ENCODE measurements around the gene MT1B. TPM values are rescaled to one million over a fixed set of nuclear protein-coding genes. Genes with fewer than 3 reads are reported as not detected.
A peak's percentile ranks its signal among the peaks of the same experiment; 100 is the strongest.

The MT1B gene
- total and polyA plus RNA-seq, 7 experiments from 2014 or later = not detected

DNA sequence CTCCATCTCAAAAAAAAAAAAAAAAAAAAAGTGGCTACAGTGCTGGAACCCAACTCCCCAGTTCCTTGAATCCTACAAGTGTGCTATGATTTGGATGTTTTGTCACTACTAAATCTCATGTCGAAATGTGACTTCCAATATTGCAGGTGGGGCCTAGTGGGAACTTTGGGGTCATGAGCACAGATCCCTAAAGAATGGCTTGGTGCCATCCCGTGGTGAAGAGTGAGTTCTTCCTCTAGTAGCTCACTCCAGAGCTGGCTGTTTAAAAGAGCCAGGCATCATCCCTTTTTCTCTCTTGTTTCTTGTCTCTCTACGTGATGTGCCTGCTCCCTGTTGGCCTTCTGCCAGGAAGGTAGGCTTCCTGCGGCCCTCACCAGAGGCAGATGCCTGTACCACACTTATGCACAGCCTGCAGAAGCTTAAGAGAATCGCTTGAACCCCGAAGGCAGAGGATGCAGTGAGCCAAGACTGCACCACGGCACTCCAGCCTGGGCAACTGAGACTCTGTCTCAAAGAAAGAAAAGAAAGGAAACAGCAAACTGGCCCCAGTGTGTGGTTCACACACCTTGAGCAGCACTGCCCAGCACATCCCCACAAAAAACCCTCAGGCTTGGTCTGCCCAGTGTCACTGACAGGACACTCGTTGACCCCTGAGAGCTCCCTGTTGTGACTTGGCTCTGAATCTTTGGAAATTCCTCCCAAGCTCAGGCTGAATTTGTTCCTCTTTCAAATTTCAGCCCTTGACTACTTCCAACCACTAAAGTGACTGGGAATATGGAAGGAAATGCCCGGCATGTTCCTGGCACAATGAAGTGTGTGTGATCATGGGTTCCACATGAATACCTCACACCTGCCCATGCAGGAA, 23.0 kb upstream of the MT1B start:
- Mint-ChIP-seq H3K4me3 (no peak overlapping the region), H3K27ac (no peak overlapping the region)

DNA sequence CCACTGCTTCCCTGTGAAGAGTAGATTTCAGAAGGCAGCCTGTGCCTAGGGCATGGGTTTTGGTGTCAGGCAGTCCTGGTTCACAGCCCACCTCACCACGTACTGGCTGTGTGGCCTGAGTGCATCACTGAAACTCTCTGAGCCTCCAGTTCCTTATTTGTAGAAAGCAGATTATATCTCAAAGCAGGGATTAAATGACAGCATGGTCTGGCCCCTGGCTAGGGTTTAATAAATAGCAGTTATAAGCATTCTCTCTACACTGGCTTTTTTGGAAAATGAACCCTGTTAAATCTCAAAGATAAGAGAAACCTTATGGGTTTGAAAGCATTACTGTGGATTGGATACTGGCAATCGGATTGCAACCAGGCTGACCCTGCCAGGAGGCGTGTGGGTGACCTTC, 22.2 kb upstream of the MT1B start:
- Mint-ChIP-seq H3K36me3 (peaks cover 0 to 4% (median 0%) of the 10 kb centered on the region in 5 donors), H3K9me3 (peaks cover 0 to 2% (median 0%) of the 10 kb centered on the region in 11 donors), H3K27ac (no peak overlapping the region), H3K4me1 (peaks cover 15 to 36% (median 23%) of the 10 kb centered on the region in 7 donors), H3K4me3 (no peak overlapping the region), H3K27me3 (peaks cover 41 to 50% (median 48%) of the 10 kb centered on the region in 5 donors)
- H3K27ac ChIP-seq (ENCODE audit: low read depth, low read length) = no peak overlapping the region
- peaks cover 4 to 14% of the 10 kb centered on the region in 2 donors for H3K4me1 ChIP-seq (ENCODE audit: control insufficient read depth in 2 of 2, insufficient read depth in 2 of 2, low read length in 2 of 2)
- H3K4me3 ChIP-seq (ENCODE audit: low read length) = no peak overlapping the region
- H3K27me3 ChIP-seq (ENCODE audit: control insufficient read depth in 2 of 2, insufficient read depth in 2 of 2, low read length in 2 of 2) = peaks cover 3 to 19% of the 10 kb centered on the region in 2 donors
- no peaks in the 10 kb centered on the region for H3K9me3 ChIP-seq (ENCODE audit: control insufficient read depth in 2 of 3, low read length in 3 of 3)
- intact Hi-C loops (cut with micrococcal nuclease) = loop anchor here in 1 of 2 donors (5.0 kb wide), 1 partner anchor 52 kb away; no protein-coding TSS in a partner anchor
- H3K36me3 ChIP-seq (ENCODE audit: control insufficient read depth in 2 of 3, insufficient read depth in 3 of 3, low read length in 3 of 3) = no peaks in the 10 kb centered on the region
- ChIA-PET CTCF (interaction anchor here (0.6 kb wide), 1 partner anchor 77 kb away, joined by 3 read pairs; no protein-coding TSS in a partner anchor), POLR2A (no interaction called here)
- ATAC-seq = no peak
- DNase-seq = no peak

More for the DNA sequence above, 23.0 kb upstream of the MT1B start:
- H3K4me1 Mint-ChIP-seq = peaks cover 15 to 35% (median 23%) of the 10 kb centered on the region in 7 donors
- intact Hi-C loops (cut with micrococcal nuclease) = loop anchor here in 1 of 2 donors (5.0 kb wide), 1 partner anchor 51 kb away; no protein-coding TSS in a partner anchor
- POLR2A ChIA-PET = no interaction called here
- Histone ChIP-seq H3K27ac (ENCODE audit: low read depth, low read length) (no peak overlapping the region), H3K9me3 (ENCODE audit: control insufficient read depth in 2 of 3, low read length in 3 of 3) (no peaks in the 10 kb centered on the region), H3K4me3 (ENCODE audit: low read length) (no peak overlapping the region), H3K4me1 (ENCODE audit: control insufficient read depth in 2 of 2, insufficient read depth in 2 of 2, low read length in 2 of 2) (peaks cover 4 to 13% of the 10 kb centered on the region in 2 donors), H3K27me3 (ENCODE audit: control insufficient read depth in 2 of 2, insufficient read depth in 2 of 2, low read length in 2 of 2) (peaks cover 0 to 15% of the 10 kb centered on the region in 2 donors), H3K36me3 (ENCODE audit: control insufficient read depth in 2 of 3, insufficient read depth in 3 of 3, low read length in 3 of 3) (no peaks in the 10 kb centered on the region)
- CTCF ChIA-PET = interaction anchor here (0.6 kb wide), 2 partner anchors 24 to 78 kb away, joined by 3 to 5 read pairs; no protein-coding TSS in a partner anchor
- peaks cover 0 to 2% (median 0%) of the 10 kb centered on the region in 11 donors for H3K9me3 Mint-ChIP-seq
- H3K36me3 Mint-ChIP-seq = peaks cover 0 to 4% (median 0%) of the 10 kb centered on the region in 5 donors
- ATAC-seq (no peak), DNase-seq (no peak)
- H3K27me3 Mint-ChIP-seq = peaks cover 34 to 41% (median 40%) of the 10 kb centered on the region in 5 donors

DNA sequence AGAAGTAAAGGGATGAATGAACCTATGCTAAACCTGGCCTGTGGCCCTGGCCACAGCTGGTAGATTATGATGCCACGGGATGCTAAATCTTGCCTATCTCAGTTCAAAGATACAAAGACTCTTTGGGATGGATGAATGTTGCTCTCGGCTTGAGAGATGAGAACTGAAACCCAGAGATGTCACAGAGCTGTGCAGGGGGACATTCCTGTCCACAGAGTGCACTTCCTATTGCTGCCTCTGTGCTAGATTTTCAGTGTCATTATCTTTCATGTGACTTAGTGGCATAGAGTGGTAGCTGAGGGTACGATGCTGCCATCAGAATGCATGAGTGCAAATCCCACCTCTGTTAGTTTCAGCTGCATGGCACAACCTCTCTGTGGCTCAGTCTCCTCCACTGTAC, 21.6 kb upstream of the MT1B start:
- ATAC-seq (peak; percentile 35), DNase-seq (no peak)
- Mint-ChIP-seq H3K4me1 (peaks cover 15 to 36% (median 24%) of the 10 kb centered on the region in 7 donors), H3K9me3 (peaks cover 0 to 4% (median 0%) of the 10 kb centered on the region in 11 donors), H3K4me3 (no peak overlapping the region), H3K36me3 (peaks cover 0 to 4% (median 0%) of the 10 kb centered on the region in 5 donors), H3K27me3 (peaks cover 47 to 55% (median 49%) of the 10 kb centered on the region in 5 donors), H3K27ac (no peak overlapping the region)
- POLR2A ChIA-PET = interaction anchor here (0.7 to 1.5 kb wide), 2 partner anchors 13 to 110 kb away, joined by 3 to 4 read pairs; no protein-coding TSS in a partner anchor
- Histone ChIP-seq H3K27me3 (ENCODE audit: control insufficient read depth in 2 of 2, insufficient read depth in 2 of 2, low read length in 2 of 2) (peaks cover 3 to 24% of the 10 kb centered on the region in 2 donors), H3K4me3 (ENCODE audit: low read length) (no peak overlapping the region), H3K36me3 (ENCODE audit: control insufficient read depth in 2 of 3, insufficient read depth in 3 of 3, low read length in 3 of 3) (no peaks in the 10 kb centered on the region), H3K27ac (ENCODE audit: low read depth, low read length) (no peak overlapping the region), H3K9me3 (ENCODE audit: control insufficient read depth in 2 of 3, low read length in 3 of 3) (no peaks in the 10 kb centered on the region), H3K4me1 (ENCODE audit: control insufficient read depth in 2 of 2, insufficient read depth in 2 of 2, low read length in 2 of 2) (peaks cover 4 to 16% of the 10 kb centered on the region in 2 donors)
- intact Hi-C loops (cut with micrococcal nuclease) = no loop called here
- CTCF ChIA-PET = no interaction called here

DNA sequence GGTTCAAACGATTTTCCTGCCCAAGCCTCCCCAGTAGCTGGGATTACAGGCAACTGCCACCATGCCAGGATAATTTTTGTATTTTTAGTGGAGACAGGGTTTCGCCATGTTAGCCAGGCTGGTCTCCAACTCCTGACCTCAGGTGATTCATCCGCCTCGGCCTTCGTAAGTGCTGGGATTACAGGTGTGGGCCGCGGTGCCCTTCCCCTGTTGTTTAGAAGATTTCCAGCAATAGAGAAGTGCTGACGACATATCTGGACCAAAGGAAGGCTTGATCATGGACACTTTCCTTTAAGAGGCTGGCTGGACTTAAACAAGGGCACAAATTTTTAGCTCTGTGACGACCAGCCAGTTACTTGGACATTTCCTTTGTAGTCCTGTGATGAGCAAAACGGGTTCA, 20.5 kb upstream of the MT1B start:
- ChIA-PET POLR2A (interaction anchor here (0.9 to 1.5 kb wide), 2 partner anchors 12 to 45 kb away, joined by 4 read pairs; no protein-coding TSS in a partner anchor), CTCF (interaction anchor here (0.7 kb wide), 1 partner anchor 81 kb away, joined by 4 read pairs; no protein-coding TSS in a partner anchor)
- H3K36me3 ChIP-seq (ENCODE audit: control insufficient read depth in 2 of 3, insufficient read depth in 3 of 3, low read length in 3 of 3) = no peaks in the 10 kb centered on the region
- H3K27me3 ChIP-seq (ENCODE audit: control insufficient read depth in 2 of 2, insufficient read depth in 2 of 2, low read length in 2 of 2) = peaks cover 3 to 28% of the 10 kb centered on the region in 2 donors
- no peak overlapping the region for H3K27ac ChIP-seq (ENCODE audit: low read depth, low read length)
- DNase-seq (no peak), ATAC-seq (no peak)
- no peak overlapping the region for H3K27ac Mint-ChIP-seq
- peaks cover 4 to 11% of the 10 kb centered on the region in 2 donors for H3K4me1 ChIP-seq (ENCODE audit: control insufficient read depth in 2 of 2, insufficient read depth in 2 of 2, low read length in 2 of 2)
- H3K4me3 ChIP-seq (ENCODE audit: low read length) = no peak overlapping the region
- H3K27me3 Mint-ChIP-seq = peaks cover 52 to 62% (median 55%) of the 10 kb centered on the region in 5 donors
- intact Hi-C loops (cut with micrococcal nuclease) = no loop called here
- peaks cover 0 to 4% (median 0%) of the 10 kb centered on the region in 11 donors for H3K9me3 Mint-ChIP-seq
- H3K36me3 Mint-ChIP-seq = peaks cover 0 to 4% (median 0%) of the 10 kb centered on the region in 5 donors
- peak overlapping the region in 5 of 10 donors; percentile 70 to 85 (median 71) for H3K4me3 Mint-ChIP-seq
- H3K4me1 Mint-ChIP-seq = peaks cover 13 to 37% (median 23%) of the 10 kb centered on the region in 7 donors
- no peaks in the 10 kb centered on the region for H3K9me3 ChIP-seq (ENCODE audit: control insufficient read depth in 2 of 3, low read length in 3 of 3)

DNA sequence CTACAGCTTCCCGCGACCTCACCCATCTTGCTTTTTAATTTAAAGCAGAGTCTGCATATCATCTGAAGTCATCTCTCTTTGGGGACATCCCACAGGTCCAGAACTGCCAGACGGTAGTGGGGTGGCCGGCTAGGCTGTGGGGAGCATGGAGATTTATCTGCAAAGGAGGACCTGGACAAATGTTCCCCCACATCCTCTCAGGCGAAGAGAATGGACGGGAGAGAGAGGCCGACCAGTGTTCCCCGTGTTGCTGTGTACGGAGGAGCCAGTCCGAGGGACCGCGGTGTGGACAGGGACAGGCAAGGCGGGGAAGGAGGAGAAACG, 19.9 kb upstream of the MT1B start:
- Mint-ChIP-seq H3K27me3 (peaks cover 58 to 68% (median 61%) of the 10 kb centered on the region in 5 donors), H3K27ac (no peak overlapping the region), H3K9me3 (peaks cover 0 to 4% (median 0%) of the 10 kb centered on the region in 11 donors), H3K4me1 (peaks cover 13 to 38% (median 24%) of the 10 kb centered on the region in 7 donors), H3K36me3 (peaks cover 0 to 4% (median 0%) of the 10 kb centered on the region in 5 donors), H3K4me3 (peak overlapping the region; percentile 25 to 88 (median 73))
- ChIA-PET CTCF (interaction anchor here (0.7 to 0.8 kb wide), 2 partner anchors 30 to 81 kb away, joined by 3 to 4 read pairs; no protein-coding TSS in a partner anchor), POLR2A (interaction anchor here (1.0 to 1.5 kb wide), 2 partner anchors 8 to 12 kb away, joined by 4 to 5 read pairs; no protein-coding TSS in a partner anchor)
- intact Hi-C loops (cut with micrococcal nuclease) = no loop called here
- ATAC-seq (no peak), DNase-seq (no peak)
- Histone ChIP-seq H3K4me3 (ENCODE audit: low read length) (no peak overlapping the region), H3K36me3 (ENCODE audit: control insufficient read depth in 2 of 3, insufficient read depth in 3 of 3, low read length in 3 of 3) (no peaks in the 10 kb centered on the region), H3K27ac (ENCODE audit: low read depth, low read length) (no peak overlapping the region), H3K9me3 (ENCODE audit: control insufficient read depth in 2 of 3, low read length in 3 of 3) (no peaks in the 10 kb centered on the region), H3K27me3 (ENCODE audit: control insufficient read depth in 2 of 2, insufficient read depth in 2 of 2, low read length in 2 of 2) (peaks cover 3 to 34% of the 10 kb centered on the region in 2 donors), H3K4me1 (ENCODE audit: control insufficient read depth in 2 of 2, insufficient read depth in 2 of 2, low read length in 2 of 2) (peaks cover 4 to 10% of the 10 kb centered on the region in 2 donors)

DNA sequence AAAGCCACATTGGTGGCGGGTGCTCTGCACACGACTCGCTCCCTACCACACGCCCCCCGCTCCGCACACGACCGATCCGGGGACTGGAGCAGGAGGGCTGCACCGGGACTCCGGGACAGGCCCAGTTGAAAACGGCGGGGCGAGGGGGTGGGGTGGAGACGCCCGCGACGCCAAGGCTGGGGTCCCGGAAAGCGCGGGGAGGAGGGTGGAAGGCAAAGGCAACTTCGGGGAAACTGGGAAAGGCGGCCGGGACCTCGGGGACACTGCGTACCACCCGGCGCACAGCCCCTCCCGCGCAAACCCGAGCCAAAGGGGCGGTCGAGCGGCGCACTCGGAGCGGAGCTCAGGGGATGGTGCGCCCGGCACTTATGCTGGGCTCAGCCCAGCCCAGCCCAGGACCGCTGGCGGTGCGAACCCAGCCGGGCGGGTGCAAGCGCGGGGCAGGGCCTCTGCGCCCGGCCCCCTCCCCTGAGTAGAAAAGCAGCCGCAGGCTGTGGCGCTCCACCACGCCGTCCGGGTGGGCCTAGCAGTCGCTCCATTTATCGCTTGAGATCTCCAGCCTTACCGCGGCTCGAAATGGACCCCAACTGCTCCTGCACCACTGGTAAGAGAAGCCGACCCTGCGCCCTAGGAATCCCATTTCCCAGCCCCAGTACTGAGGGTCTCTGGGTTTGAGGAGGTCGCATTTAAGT, 19.4 kb upstream of the MT1B start, which contains the start of gene MT1M:
Gene MT1M, plus strand, starts transcription at position 504 of the 692 bp plus-strand sequence. Its CDS starts 73 bp downstream, at position 577.
- no peak within 1 kb of the TSS for H3K27ac Mint-ChIP-seq
- peaks cover 3 to 34% of the 10 kb centered on the region in 2 donors for H3K27me3 ChIP-seq (ENCODE audit: control insufficient read depth in 2 of 2, insufficient read depth in 2 of 2, low read length in 2 of 2)
- H3K4me1 ChIP-seq (ENCODE audit: control insufficient read depth in 2 of 2, insufficient read depth in 2 of 2, low read length in 2 of 2) = peaks cover 4 to 10% of the 10 kb centered on the region in 2 donors
- peaks cover 0 to 4% (median 0%) of the 10 kb centered on the region in 11 donors for H3K9me3 Mint-ChIP-seq
- peak within 1 kb of the TSS; percentile 56 to 88 (median 73) for H3K4me3 Mint-ChIP-seq
- peaks cover 61 to 74% (median 65%) of the 10 kb centered on the region in 5 donors for H3K27me3 Mint-ChIP-seq
- DNase-seq = no peak
- ChIA-PET CTCF (interaction anchor here (0.8 kb wide), 1 partner anchor 30 kb away, joined by 3 read pairs; no protein-coding TSS in a partner anchor), POLR2A (interaction anchor here (1.0 kb wide), 1 partner anchor 8 kb away, joined by 5 read pairs; no protein-coding TSS in a partner anchor)
- no peak within 1 kb of the TSS for H3K4me3 ChIP-seq (ENCODE audit: low read length)
- no peak within 1 kb of the TSS for H3K27ac ChIP-seq (ENCODE audit: low read depth, low read length)
- H3K36me3 ChIP-seq (ENCODE audit: control insufficient read depth in 2 of 3, insufficient read depth in 3 of 3, low read length in 3 of 3) = no peaks in the 10 kb centered on the region
- intact Hi-C loops (cut with micrococcal nuclease) = no loop called here
- no peaks in the 10 kb centered on the region for H3K9me3 ChIP-seq (ENCODE audit: control insufficient read depth in 2 of 3, low read length in 3 of 3)
- peaks cover 0 to 4% (median 0%) of the 10 kb centered on the region in 5 donors for H3K36me3 Mint-ChIP-seq
- H3K4me1 Mint-ChIP-seq = peaks cover 13 to 39% (median 24%) of the 10 kb centered on the region in 7 donors
- peak; percentile 41 for ATAC-seq
